Activated CD4-positive, alpha-beta memory T cell treated with anti-CD3 and anti-CD28 coated beads for 36 hours (primary cell): ENCODE results near the gene MFN2. TPM values are rescaled to one million over a fixed set of nuclear protein-coding genes. Genes with fewer than 3 reads are reported as not detected.

Source experiments
- CTCF ChIA-PET: fragments of 350-600 bp; sonication (Branson Sonifier 250); formaldehyde crosslinking; loops from one replicate; lab custom pipeline; 2021; ENCODE audit warnings: antibody characterized with exemption, inconsistent platforms; lab: Charles Lee
- POLR2A ChIA-PET: fragments of 350-600 bp; sonication (Branson Sonifier 250); formaldehyde crosslinking; loops from one replicate; lab custom pipeline; 2021; ENCODE audit warnings: antibody characterized with exemption; lab: Charles Lee
- DNase-seq: peaks from one replicate; pipeline ENCODE4 v3.0.0-alpha.2; 2020
- H3K27ac Mint-ChIP-seq: one replicate; pipeline ENCODE4 v1.8.0; 2021; ENCODE audit warnings: mixed read lengths
- H3K27me3 Mint-ChIP-seq: one replicate; pipeline ENCODE4 v1.8.0; 2021; ENCODE audit warnings: mixed read lengths
- H3K36me3 Mint-ChIP-seq: one replicate; pipeline ENCODE4 v1.8.0; 2021; ENCODE audit warnings: mixed read lengths
- H3K4me1 Mint-ChIP-seq: one replicate; pipeline ENCODE4 v1.8.0; 2021; ENCODE audit warnings: low read depth, mixed read lengths
- H3K4me3 Mint-ChIP-seq: one replicate; pipeline ENCODE4 v1.8.0; 2021; ENCODE audit warnings: mild to moderate bottlenecking, mixed read lengths
- H3K9me3 Mint-ChIP-seq: one replicate; pipeline ENCODE4 v1.8.0; 2021; ENCODE audit warnings: mixed read lengths
- intact Hi-C: fragments of 100-400 bp; cut with micrococcal nuclease; formaldehyde crosslinking; loops from one replicate; pipeline ENCODE4 v1.15.1; 2023
- total RNA-seq, 2 experiments: library from RNA; stranded (reverse); gene quantifications; one replicate each; pipeline ENCODE4 v1.2.3, GENCODE V29; 2021

MFN2 gene
- total RNA-seq, 2 experiments from 2014 or later, result 52.0 to 58.1 TPM

DNA sequence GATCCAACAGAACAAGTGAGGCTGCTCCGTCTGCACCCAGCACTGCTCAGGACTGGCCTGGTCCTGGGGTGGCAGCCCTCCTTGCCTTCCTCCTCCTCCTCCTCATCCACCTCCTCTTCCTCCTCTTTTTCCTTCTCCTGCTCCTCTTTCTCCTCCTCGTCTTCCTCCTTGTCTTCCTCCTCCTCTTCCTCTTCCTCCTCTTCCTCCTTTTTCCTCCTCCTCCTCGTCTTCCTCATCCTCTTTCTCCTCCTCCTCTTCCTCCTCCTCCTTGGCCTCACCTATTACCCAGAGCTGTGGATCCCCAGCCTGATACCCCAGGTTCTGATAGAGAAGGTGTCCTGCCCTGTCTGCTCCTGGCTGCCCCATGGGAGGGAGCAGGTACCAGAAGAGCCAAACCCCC is 16.6 kb upstream of the MFN2 start:
- Mint-ChIP-seq H3K27me3 (no peaks in the 10 kb centered on the region), H3K4me1 (no peaks in the 10 kb centered on the region), H3K36me3 (peaks cover 2% of the 10 kb centered on the region), H3K9me3 (no peaks in the 10 kb centered on the region), H3K4me3 (no peak overlapping the region), H3K27ac (no peak overlapping the region)
- no peak for DNase-seq
- intact Hi-C loops, result no loop called here
- CTCF ChIA-PET, result no interaction called here
- POLR2A ChIA-PET, result interaction anchor here (1.4 kb wide), 1 partner anchor 54 kb away, joined by 4 read pairs; no protein-coding TSS in a partner anchor

DNA sequence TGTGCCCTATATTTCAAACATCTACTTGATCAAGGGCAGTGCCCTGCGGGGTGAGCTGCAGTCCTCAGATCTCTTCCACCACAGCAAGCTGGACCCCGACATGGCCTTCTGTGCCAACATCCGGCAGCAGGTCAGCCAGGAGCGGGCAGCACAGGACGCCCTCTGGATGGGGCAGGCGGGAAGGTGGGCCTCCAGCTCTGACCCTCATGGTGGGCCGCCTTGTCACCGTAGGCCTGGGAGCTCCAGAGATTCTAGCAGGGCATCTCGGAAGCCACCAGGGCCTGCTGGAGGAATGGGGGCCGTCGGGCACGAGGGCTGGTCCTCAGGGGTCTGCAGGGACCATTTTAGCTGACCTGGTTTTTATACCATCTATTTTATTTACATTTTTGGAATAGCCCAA is 15.6 kb upstream of the MFN2 start:
- POLR2A ChIA-PET, result no interaction called here
- no peaks in the 10 kb centered on the region for H3K27me3 Mint-ChIP-seq
- CTCF ChIA-PET, result no interaction called here
- H3K27ac Mint-ChIP-seq, result no peak overlapping the region
- H3K4me1 Mint-ChIP-seq, result no peaks in the 10 kb centered on the region
- H3K36me3 Mint-ChIP-seq, result peaks cover 2% of the 10 kb centered on the region
- no peak for DNase-seq
- H3K9me3 Mint-ChIP-seq, result no peaks in the 10 kb centered on the region
- intact Hi-C loops, result no loop called here
- H3K4me3 Mint-ChIP-seq, result no peak overlapping the region

DNA sequence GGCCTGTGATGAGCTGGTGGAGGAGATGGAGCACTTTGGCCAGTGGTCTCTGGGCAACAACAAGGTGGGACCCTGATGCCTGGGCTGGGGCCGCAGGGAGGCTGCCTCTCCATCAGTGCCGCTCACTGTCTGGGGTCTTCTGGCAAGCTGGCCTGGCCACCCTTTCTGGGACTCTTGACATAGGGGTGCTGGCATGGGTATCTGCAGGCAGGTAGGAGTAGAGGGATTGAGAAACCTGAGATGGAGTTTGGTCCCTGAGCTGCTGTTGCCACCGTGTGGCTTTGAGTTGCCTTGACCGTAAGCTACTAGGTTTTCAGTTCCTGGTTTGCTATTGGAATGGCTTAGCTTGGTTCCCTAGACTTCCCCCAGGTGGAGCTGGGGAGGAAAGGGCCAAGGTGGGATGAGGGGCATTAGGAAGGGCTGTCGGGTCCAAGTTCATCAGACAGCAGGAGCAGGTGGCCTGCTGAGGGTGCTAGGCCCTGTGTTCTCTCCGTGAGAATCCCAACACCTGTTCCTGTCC is 13.2 kb upstream of the MFN2 start:
- no peaks in the 10 kb centered on the region for H3K27me3 Mint-ChIP-seq
- CTCF ChIA-PET, result interaction anchor here (0.7 kb wide), 1 partner anchor 128 kb away, joined by 3 read pairs; no protein-coding TSS in a partner anchor
- H3K9me3 Mint-ChIP-seq, result no peaks in the 10 kb centered on the region
- peaks cover 2% of the 10 kb centered on the region for H3K36me3 Mint-ChIP-seq
- no peaks in the 10 kb centered on the region for H3K4me1 Mint-ChIP-seq
- no peak overlapping the region for H3K27ac Mint-ChIP-seq
- DNase-seq, result no peak
- POLR2A ChIA-PET, result interaction anchor here (0.7 to 3.0 kb wide), 4 partner anchors 14 to 59 kb away, joined by 3 to 11 read pairs (median 4); partner anchors contain the start of gene PLOD1
- no peak overlapping the region for H3K4me3 Mint-ChIP-seq
- intact Hi-C loops, result no loop called here

DNA sequence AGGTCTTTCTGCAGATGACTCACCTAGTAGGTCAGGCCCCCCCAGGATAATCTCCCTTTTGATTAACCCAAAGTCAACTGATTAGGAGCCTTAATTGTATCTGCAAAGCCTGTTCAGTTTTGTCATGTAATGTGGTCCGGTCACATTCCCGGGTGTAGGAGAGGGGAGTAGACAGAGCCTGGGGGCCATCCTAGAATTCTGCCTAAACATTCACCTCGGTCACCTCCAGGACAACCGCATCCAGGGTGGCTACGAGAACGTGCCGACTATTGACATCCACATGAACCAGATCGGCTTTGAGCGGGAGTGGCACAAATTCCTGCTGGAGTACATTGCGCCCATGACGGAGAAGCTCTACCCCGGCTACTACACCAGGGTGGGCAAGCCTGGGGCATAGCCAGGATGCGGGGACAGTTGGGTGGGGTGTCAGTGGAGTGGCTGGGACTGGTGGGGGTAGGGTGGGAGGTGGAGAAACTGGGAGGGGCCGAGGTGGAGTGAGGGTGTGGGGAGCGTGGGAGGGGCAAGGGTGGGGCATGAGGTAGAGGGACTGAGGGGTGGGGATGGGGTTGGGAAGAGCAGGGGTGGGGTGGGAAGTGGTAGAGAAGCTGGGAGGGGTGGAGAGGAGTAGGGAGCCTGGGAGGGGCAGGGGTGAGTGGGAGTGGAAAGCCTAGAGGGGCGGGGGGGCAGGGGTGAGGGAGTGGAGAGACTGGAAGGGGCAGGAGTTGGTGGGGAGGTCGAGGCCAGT is 9.6 kb upstream of the MFN2 start:
- H3K27me3 Mint-ChIP-seq, result no peaks in the 10 kb centered on the region
- ChIA-PET CTCF (no interaction called here), POLR2A (no interaction called here)
- intact Hi-C loops, result loop anchor here (10.0 kb wide), 1 partner anchor 136 kb away; no protein-coding TSS in a partner anchor
- no peak for DNase-seq
- peaks cover 3% of the 10 kb centered on the region for H3K36me3 Mint-ChIP-seq
- H3K4me1 Mint-ChIP-seq, result peaks cover 3% of the 10 kb centered on the region
- H3K9me3 Mint-ChIP-seq, result no peaks in the 10 kb centered on the region
- no peak overlapping the region for H3K4me3 Mint-ChIP-seq
- H3K27ac Mint-ChIP-seq, result no peak overlapping the region

DNA sequence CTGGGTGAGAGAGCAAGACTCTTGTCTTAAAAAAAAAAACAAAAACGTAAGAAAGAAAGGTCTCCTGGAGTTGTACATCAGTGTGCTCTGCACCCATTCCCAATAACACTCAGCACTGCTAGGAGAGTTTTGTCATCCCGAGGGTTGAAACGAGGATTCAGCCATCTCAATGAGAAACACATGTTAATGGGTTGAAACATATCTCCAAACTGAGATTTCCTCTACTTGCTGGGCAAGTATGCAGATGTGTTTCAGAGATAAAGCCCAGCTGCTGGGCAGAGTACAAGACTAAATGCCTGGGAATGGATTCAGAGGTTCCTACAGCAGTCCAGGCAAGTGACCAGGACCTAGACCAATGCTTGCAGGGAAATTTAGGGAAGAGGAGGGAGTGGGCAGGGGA is 2.6 kb upstream of the MFN2 start:
- Mint-ChIP-seq H3K27me3 (no peaks in the 10 kb centered on the region), H3K4me1 (peaks cover 30% of the 10 kb centered on the region), H3K27ac (no peak overlapping the region), H3K36me3 (peaks cover 11% of the 10 kb centered on the region), H3K4me3 (no peak overlapping the region), H3K9me3 (no peaks in the 10 kb centered on the region)
- POLR2A ChIA-PET, result interaction anchor here (6.5 kb wide), 1 partner anchor 69 kb away, joined by 98 read pairs; no protein-coding TSS in a partner anchor
- no peak for DNase-seq
- CTCF ChIA-PET, result no interaction called here
- intact Hi-C loops, result loop anchor here (10.0 kb wide), 1 partner anchor 143 kb away; no protein-coding TSS in a partner anchor

DNA sequence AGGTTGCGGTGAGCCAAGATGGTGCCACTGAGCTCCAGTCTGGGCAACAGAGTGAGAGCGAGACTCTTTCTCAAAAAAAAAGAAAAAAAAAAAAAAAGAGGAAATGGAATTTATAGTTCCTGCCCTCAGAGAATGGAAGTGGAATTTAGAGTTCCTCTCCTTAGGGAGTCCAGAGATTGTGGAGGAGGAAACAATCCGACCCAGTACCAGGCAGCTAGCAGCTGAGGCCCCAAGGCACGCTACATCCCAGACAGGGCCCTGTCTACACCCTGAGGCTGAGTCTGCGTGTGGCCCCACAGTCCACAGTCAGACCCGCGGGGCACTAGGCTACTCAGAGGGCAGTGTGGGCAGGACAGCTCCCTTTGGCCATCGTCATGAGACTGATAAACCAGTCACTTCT is 1.9 kb upstream of the MFN2 start:
- Mint-ChIP-seq H3K36me3 (peaks cover 11% of the 10 kb centered on the region), H3K9me3 (no peaks in the 10 kb centered on the region), H3K4me3 (no peak overlapping the region), H3K27me3 (no peaks in the 10 kb centered on the region), H3K27ac (no peak overlapping the region), H3K4me1 (peaks cover 29% of the 10 kb centered on the region)
- intact Hi-C loops, result loop anchor here (10.0 kb wide), 1 partner anchor 144 kb away; no protein-coding TSS in a partner anchor
- POLR2A ChIA-PET, result interaction anchor here (0.6 to 6.5 kb wide), 2 partner anchors 70 to 387 kb away, joined by 3 to 98 read pairs; no protein-coding TSS in a partner anchor
- CTCF ChIA-PET, result interaction anchor here (0.6 to 0.9 kb wide), 2 partner anchors 36 to 66 kb away, joined by 3 read pairs; no protein-coding TSS in a partner anchor
- DNase-seq, result no peak

DNA sequence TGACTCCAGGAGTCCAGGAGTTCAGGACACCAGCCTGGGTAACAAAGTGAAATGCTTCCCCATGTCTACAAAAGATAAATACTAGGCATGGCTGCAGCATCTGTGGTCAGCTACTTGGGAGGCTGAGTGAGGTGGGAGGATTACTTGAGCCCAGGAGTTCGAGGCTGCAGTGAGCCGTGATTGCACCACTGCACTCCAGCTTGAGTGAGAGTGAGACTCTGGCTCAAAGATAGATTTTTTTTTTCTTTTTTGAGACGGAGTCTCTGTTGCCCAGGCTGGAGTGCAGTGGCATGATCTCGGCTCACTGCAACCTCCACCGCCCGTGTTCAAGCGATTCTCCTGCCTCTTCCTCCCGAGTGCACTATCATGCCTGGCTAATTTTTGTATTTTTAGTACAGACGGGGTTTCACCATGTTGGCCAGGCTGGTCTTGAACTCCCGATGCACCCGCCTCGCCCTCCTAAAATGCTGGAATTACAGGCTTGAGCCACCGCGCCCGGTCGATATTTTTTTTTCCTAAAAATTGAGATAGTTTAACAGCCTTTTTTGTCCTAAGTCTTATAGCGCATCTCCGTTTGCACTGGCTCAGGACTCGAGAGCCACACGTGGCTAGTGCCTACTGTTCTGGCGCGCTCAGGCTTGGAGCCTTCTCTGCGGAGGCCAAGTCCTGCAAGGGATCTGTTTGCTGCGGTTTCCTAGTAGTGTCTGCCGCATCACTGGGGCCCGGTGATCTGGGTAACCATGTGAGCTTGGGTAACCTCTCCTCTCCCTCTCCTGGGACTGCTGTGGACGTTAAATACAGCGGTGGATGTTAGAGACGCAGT is 1.0 kb upstream of the MFN2 start:
- intact Hi-C loops, result loop anchor here (10.0 kb wide), 1 partner anchor 144 kb away; no protein-coding TSS in a partner anchor
- peaks cover 11% of the 10 kb centered on the region for H3K36me3 Mint-ChIP-seq
- H3K27ac Mint-ChIP-seq, result peak overlapping the region; percentile 90
- H3K9me3 Mint-ChIP-seq, result no peaks in the 10 kb centered on the region
- DNase-seq, result no peak
- H3K4me3 Mint-ChIP-seq, result peak overlapping the region; percentile 90
- POLR2A ChIA-PET, result interaction anchor here (0.6 to 6.5 kb wide), 5 partner anchors 9 to 387 kb away, joined by 3 to 98 read pairs (median 3); no protein-coding TSS in a partner anchor
- H3K4me1 Mint-ChIP-seq, result peaks cover 36% of the 10 kb centered on the region
- CTCF ChIA-PET, result interaction anchor here (0.9 to 1.3 kb wide), 3 partner anchors 35 to 141 kb away, joined by 3 to 4 read pairs (median 3); no protein-coding TSS in a partner anchor
- no peaks in the 10 kb centered on the region for H3K27me3 Mint-ChIP-seq

DNA sequence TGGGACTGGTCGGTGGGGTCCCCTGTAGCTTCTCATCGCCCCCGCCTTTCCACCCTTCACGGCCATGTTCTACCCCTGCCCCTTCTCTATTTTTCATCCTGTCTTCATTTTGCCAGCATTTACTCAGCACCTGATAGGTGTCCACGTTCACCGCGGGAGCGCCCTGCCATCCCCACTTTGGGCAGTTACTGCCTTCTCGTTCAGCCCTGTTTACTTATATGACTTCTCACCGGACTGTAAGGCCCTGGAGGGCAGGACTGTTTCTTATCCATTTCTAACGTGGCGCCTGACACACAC is 380 bp downstream of the MFN2 start:
- intact Hi-C loops, result loop anchor here (1.0 to 2.0 kb wide), 3 partner anchors 38 to 72 kb away; partner anchors contain the start of genes KIAA2013 and MIIP
- CTCF ChIA-PET, result interaction anchor here (0.8 to 2.0 kb wide), 6 partner anchors 73 to 250 kb away, joined by 3 to 7 read pairs (median 4); no protein-coding TSS in a partner anchor

DNA sequence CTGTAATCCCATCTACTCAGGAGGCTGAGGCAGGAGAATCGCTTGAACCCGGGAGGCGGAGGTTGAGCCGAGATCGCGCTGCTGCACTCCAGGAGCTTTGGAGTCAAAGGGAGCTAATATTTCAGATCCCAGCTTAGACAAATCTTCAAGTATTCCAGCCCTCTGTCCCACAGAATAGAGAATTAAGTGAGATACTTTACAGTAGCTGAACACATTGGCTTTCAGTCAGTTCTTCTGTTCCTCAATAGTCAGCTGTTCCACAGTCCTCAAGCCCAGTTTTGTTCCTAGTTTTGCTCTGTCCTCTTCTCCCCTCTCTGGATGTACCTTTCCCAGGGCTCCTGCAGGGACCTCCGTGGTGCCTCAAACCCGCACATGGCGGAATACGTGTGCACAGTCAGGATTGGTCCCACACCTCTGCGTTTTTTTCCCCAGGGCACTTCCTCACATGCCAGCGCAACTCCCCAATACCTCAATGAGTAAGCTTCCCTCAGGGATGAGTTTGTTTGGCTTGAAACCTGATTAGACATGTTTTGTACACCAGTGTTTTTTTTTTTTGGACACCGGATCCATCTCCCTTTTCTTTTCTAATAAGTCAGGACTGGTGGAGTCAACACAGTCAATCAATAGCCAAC is 1.2 kb downstream of the MFN2 start:
- Mint-ChIP-seq H3K27me3 (no peaks in the 10 kb centered on the region), H3K27ac (peak overlapping the region; percentile 43), H3K9me3 (no peaks in the 10 kb centered on the region), H3K4me3 (peak overlapping the region; percentile 90), H3K36me3 (peaks cover 13% of the 10 kb centered on the region), H3K4me1 (peaks cover 46% of the 10 kb centered on the region)
- ChIA-PET CTCF (interaction anchor here (0.8 to 2.0 kb wide), 8 partner anchors 10 to 143 kb away, joined by 3 to 7 read pairs (median 4); no protein-coding TSS in a partner anchor), POLR2A (interaction anchor here (1.0 to 6.5 kb wide), 2 partner anchors 14 to 73 kb away, joined by 5 to 98 read pairs; no protein-coding TSS in a partner anchor)
- intact Hi-C loops, result loop anchor here (2.0 kb wide), 2 partner anchors 37 to 55 kb away; partner anchors contain the start of genes KIAA2013 and MIIP
- DNase-seq, result no peak

More for the DNA sequence above, 380 bp downstream of the MFN2 start:
- Mint-ChIP-seq H3K27me3 (no peaks in the 10 kb centered on the region), H3K9me3 (no peaks in the 10 kb centered on the region), H3K4me3 (peak overlapping the region; percentile 90), H3K4me1 (peaks cover 44% of the 10 kb centered on the region), H3K27ac (peak overlapping the region; percentile 90), H3K36me3 (peaks cover 8% of the 10 kb centered on the region)
- no peak for DNase-seq
- POLR2A ChIA-PET, result interaction anchor here (1.0 to 6.5 kb wide), 4 partner anchors 13 to 72 kb away, joined by 3 to 98 read pairs (median 4); no protein-coding TSS in a partner anchor

DNA sequence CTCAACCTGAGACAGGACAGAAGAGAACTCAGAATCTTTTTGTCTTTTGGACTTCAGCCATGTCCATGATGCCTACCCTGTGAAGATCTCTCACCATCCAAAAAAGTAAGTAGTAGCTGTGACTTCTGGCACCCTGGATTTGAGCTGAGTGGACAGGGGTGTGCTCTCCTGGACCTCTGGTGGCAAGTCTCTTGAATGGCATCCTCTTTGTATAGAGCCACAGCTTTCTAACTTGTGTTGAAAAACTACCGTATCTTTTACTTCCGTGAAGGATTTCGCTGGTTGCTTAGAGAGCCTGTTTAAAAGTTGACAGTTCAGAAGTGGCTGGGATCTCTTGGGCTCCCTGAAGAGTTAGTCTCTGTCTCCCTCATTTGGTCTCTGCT is 1.8 kb downstream of the MFN2 start:
- POLR2A ChIA-PET, result interaction anchor here (6.5 kb wide), 1 partner anchor 73 kb away, joined by 98 read pairs; no protein-coding TSS in a partner anchor
- Mint-ChIP-seq H3K4me1 (peaks cover 46% of the 10 kb centered on the region), H3K27ac (peak overlapping the region; percentile 43), H3K9me3 (no peaks in the 10 kb centered on the region), H3K36me3 (peaks cover 15% of the 10 kb centered on the region), H3K27me3 (no peaks in the 10 kb centered on the region), H3K4me3 (peak overlapping the region; percentile 90)
- intact Hi-C loops, result no loop called here
- DNase-seq, result no peak
- CTCF ChIA-PET, result interaction anchor here (1.1 to 2.0 kb wide), 6 partner anchors 10 to 144 kb away, joined by 3 to 7 read pairs (median 4); no protein-coding TSS in a partner anchor

DNA sequence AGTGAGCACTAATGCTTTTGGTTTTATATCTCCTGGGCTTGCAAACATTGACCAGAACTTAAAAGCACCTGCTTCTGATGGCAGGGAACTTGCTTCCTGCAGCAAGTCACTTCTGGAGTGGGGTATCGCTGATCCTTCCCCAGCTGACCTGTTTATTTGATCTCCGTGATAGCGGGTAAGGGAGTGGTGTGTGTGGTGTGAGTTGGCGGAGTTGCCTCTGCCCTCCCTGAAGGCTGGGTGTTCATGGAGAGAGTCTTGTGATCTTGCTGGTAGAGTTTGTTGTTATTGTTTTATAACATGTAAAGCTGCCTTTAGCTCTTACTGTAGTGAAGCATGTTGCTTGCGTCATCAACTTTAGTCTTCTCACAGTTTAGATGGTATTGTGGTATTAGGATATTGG is 3.9 kb downstream of the MFN2 start:
- H3K9me3 Mint-ChIP-seq, result no peaks in the 10 kb centered on the region
- intact Hi-C loops, result no loop called here
- POLR2A ChIA-PET, result interaction anchor here (6.5 kb wide), 1 partner anchor 75 kb away, joined by 98 read pairs; no protein-coding TSS in a partner anchor

More for the DNA sequence above, 3.9 kb downstream of the MFN2 start:
- Mint-ChIP-seq H3K27ac (no peak overlapping the region), H3K4me1 (peaks cover 46% of the 10 kb centered on the region), H3K4me3 (no peak overlapping the region), H3K27me3 (no peaks in the 10 kb centered on the region), H3K36me3 (peaks cover 21% of the 10 kb centered on the region)
- CTCF ChIA-PET, result no interaction called here
- no peak for DNase-seq
